HG03039 (cell line): Measurements from ENCODE around the gene CHTF18.

Experiments
- ATAC-seq: cut with Tn5 transposase; IDR thresholded peaks from one replicate; pipeline ENCODE4 v1.9.1; 2021; ENCODE audit warnings: mild to moderate bottlenecking, moderate library complexity; ENCODE audit not compliant: unreplicated experiment

CHTF18 gene

GRCh38 chr16:790086-790485 lies 1.7 kb downstream of the CHTF18 start:
- ATAC-seq, result no peak

- ATAC-seq, result no peak
Observed at GRCh38 chr16:791131-791530, 2.7 kb downstream of the CHTF18 start.

GRCh38 chr16:792221-792995 lies 4.0 kb downstream of the CHTF18 start:
- ATAC-seq, result no peak

DNA sequence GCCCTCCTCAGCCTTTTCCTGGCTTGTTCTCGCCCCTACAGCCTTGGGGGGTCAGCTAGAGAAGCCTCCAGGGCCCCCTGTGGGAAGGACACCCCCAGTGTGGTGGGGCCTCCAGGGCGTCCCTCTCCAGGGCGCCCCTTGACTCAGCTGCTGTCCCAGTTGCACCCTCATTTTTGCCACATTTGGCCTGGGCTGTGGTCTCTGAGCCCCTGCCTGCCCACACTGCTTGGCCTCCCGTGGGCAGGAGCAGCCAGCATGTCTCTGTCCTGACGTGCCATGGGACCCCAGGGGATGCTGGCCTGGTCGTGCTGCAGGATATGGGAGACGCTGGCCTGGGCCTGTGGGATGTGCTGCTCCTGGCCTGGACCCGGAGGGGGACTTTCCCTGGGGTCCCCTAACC lies 5.0 kb downstream of the CHTF18 start:
- ATAC-seq, result no peak

GRCh38 chr16:794091-794822 lies 5.8 kb downstream of the CHTF18 start:
- no peak for ATAC-seq

DNA sequence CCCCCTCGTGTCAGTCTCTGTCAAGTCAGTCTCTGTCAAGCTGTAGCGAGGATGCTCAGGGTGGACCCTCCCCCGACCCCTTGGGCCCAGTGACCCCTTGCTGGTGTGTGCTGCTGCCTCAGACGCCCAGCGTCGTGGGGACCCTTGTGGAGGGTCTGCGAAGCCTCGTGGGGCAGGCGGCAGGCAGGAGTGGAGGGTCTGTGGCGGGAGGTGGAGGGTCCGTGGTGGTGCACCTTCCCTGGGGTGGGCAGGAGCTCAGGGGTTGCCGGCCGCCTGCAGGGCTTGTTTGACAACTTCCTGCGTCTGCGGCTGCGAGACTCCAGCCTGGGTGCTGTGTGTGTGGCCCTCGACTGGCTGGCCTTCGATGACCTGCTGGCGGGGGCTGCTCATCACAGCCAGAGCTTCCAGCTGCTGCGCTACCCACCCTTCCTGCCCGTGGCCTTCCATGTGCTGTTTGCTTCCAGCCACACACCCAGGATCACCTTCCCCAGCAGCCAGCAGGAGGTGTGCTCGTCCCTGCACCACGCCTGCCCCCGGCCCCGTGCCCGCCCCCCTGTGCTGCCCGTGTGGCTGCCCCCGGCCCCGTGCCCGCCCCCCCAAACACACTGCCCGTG lies 6.5 kb downstream of the CHTF18 start:
- no peak for ATAC-seq

DNA sequence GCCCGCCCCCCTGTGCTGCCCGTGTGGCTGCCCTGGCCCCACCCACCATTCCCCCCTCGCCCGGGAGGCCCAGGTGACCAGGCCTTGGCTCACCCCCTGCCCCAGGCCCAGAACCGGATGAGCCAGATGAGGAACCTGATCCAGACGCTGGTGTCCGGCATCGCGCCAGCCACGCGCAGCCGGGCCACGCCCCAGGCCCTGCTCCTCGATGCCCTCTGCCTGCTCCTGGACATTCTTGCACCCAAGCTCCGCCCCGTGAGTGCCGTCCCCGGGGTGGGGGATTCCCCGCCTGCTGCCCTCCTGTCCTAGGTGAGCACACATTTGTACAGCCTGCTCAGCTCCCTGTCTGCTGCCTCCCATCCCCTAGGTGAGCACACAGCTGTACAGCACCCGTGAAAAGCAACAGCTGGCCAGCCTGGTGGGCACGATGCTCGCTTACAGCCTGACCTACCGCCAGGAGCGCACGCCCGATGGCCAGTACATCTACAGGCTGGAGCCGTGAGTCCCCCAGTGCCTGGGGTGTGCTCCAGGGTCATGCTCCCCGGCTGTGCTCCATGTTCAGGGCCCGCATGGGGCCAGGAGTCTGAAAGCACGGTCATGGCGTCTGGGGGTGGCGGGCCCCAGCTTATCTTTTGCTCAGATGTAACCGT lies 7.3 kb downstream of the CHTF18 start:
- ATAC-seq, result no peak

DNA sequence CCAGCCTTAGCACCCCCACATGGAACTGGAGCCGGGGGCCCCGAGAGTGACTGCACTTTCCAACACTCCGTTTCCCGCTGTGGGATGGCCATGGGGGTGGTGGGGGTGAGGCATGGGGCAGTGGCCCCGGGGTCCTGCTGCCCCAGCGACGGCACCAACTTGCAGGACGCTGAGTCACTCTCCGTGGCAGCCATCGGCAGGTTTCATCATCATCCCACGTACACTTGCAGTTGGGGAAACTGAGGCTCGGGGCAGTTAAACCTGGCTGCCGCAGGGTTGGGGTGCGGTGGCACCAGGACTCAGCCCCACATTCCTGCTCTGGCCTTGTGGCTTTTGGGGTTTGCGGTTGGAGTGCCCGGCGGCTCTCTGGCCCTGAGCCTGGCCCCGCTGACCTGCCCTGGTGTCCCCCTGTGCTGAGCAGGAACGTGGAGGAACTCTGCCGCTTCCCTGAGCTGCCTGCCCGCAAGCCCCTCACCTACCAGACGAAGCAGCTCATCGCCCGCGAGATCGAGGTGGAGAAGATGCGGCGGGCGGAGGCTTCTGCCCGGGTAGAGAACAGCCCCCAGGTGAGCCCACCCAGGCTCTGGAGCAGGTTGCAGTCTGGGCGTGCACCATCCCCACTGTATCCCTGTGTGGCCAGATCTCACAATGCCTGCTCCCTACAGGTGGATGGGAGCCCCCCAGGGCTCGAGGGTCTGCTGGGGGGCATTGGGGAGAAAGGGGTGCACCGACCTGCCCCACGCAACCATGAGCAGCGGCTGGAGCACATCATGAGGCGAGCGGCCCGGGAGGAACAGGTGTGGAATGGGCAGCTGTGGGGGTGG lies 8.1 kb downstream of the CHTF18 start:
- no peak for ATAC-seq

- no peak for ATAC-seq
Observed at GRCh38 chr16:797120-797420, 8.7 kb downstream of the CHTF18 start.

DNA sequence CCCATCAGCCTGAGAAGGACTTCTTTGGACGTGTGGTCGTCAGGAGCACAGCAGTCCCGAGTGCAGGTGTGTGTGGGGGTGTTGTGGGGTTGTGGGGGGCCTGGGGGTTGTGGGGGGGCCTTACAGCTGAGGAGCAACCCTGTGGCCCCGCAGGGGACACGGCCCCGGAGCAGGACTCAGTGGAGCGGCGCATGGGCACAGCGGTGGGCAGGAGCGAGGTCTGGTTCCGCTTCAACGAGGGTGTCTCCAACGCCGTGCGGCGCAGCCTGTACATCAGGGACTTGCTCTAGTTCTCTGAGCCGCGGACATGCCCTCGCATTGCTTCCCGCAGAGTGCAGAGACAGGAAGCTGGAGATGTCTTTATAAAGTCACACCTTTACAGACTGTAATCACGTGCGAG lies 9.3 kb downstream of the CHTF18 start:
- ATAC-seq, result no peak

- ATAC-seq, result no peak
Observed at GRCh38 chr16:798666-799065, 10.2 kb downstream of the CHTF18 start.

DNA sequence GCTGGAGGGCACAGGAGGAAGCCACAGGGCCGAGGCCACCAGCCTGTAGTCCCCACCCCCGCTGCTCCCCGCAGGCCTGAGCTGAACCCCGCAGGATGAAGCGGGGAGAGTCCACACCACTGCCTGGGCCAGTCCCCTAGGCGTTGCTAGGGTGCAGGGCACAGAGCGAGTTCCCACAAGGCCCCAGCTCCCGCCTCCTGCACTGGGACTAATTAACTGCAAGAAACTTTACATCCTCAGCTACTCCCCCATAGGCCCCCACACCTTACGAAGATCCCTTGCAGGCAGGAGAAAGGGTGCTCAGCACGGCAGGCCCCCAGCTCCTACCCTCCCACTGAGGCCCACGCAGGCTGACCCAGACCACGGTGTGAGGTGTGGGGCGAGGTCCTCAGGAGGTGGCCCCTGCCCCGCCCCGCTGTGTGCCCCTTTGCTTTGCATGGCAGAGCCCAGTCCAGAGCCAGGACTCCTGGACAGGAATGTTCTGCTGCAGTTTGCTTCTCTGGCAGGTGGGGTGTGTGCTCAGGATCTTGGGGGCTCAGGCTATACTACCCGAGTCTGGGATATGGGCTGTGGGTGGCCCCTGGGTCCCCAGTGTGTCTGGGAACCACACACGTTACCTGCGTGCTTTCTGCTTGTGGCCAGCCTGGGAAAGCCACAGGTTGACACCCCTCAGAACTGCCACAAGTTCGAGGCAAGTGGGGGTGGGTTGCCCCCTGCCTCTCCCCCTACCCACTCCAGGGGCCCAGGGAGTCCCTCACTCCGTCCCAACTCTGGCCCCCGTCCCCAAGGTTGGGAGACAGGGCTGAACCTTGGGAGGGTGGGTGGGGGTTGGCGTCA lies 10.9 kb downstream of the CHTF18 start:
- ATAC-seq, result no peak

GRCh38 chr16:799948-800833 lies 11.8 kb downstream of the CHTF18 start, which contains the start of gene GNG13:
Gene GNG13 (minus strand): TSS chr16:800734. CDS start chr16:799077, 1,657 bp downstream.
- ATAC-seq, result no peak

DNA sequence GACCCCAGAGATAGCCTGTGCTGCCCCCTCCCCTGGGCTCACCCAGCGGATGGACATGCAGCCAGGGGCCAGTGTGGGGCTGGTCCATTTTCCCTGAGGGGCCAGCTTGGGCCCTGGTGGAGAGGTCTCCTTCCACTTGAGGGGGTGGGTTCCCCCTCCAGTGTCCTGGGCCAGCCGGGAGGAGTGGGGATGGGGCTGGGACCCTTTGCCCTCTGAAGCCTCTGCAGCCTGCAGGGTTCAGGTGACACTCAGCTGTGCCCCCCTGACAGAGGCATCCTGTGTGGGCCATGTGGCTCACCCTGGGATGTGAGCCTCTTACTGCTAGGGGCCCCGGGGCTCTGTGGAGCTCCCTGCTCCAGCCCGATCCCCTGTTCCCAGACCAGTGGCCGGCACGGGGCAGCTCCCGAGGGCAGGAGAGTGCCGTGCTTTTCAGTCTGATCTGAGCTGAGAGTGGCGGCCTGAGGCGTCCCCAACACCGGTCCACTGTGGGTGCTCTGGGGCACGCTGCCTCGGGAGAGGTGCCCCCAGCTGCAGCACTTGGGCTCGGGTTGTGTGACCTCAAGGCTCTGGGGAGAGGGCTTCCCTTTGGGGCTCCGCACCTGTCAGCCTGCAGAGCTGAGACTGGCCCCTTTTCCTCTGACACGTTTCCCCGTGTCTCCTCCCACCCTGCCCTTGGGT lies 12.6 kb downstream of the CHTF18 start:
- ATAC-seq, result no peak

GRCh38 chr16:801584-802363 lies 13.4 kb downstream of the CHTF18 start:
- no peak for ATAC-seq

- ATAC-seq, result no peak
Observed at GRCh38 chr16:802461-802860, 14.0 kb downstream of the CHTF18 start.

GRCh38 chr16:802914-803753 lies 14.7 kb downstream of the CHTF18 start:
- ATAC-seq, result no peak
